Hematopoietic multipotent progenitor cell treated with erythropoietin and hydrocortisone succinate and interleukin-3 and kit ligand, for 4 days (in vitro differentiated cells): ENCODE measurements around the gene GRWD1.

Source experiments
- DNase-seq: peaks from one replicate; pipeline ENCODE4 v3.0.0-alpha.2; 2015

The GRWD1 gene

DNA sequence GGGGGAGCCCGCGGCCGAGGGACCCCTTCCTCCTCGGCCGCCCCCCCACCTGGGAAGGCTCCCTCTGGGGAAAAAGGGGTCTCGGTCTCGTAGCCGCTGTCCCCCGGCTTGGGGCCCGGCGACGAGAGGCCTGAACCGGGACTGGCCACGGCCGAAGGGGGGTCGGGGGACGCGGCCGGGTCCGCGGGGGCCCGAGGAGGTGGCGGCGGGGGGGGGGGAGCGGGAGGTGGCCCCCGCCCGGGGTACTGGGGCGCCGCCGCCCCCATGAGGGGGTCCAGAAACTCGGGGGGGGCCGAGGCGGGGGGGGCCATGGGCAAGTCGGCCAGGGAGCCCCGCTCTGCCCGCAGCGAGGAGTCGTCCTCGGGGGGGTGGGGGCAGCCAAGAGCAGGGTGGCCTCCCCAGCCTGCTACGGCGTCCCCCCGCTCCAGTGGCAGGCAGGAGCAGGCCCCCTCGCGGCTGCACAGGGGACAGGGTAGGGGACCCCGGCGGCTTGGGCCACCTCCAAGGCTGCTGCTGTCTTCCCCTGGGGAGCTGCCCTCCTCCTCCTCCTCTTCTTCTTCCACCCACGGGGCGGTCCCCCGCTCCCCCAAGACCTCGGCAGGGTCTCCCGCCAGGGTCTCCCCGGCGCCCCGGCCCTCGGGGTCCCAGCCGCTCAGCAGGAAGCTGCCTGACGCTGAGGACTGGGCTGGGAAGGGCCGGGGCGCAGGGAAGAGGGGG lies 53.0 kb downstream of the GRWD1 start:
- no peak for DNase-seq

GRCh38 chr19:48499316-48500090 lies 53.7 kb downstream of the GRWD1 start:
- no peak for DNase-seq

DNA sequence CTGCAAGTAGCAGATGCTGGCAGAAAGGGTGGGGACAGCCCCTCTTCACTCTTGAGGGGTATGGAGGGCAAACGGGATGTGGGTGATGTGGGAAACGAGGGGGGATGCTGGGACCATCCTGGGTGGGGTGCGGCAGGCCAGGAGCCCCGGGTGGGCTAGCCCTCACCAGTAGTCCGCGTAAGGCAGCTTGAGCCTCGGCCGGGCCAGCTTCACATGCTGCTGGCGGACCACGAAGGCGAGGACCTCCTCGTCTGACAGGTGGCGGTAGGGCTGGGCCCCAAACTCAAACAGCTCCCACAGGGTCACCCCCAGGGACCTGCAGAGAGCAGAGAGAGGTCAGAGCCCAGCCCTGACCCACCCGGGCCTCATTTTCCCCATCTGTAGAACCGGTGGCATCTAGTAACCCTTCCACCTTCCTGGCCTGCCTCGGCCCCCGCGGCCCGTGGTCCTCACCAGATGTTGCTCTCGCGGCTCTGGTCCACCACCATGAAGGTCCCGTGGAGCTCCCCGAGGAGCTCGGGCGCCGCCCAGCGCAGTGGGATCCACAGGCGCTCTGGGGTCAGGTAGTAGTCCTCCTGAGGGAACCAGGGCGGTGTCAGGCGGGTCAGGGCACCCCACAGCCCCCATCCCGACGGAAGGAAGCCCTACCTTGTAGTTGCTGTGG lies 55.2 kb downstream of the GRWD1 start:
- DNase-seq: no peak

DNA sequence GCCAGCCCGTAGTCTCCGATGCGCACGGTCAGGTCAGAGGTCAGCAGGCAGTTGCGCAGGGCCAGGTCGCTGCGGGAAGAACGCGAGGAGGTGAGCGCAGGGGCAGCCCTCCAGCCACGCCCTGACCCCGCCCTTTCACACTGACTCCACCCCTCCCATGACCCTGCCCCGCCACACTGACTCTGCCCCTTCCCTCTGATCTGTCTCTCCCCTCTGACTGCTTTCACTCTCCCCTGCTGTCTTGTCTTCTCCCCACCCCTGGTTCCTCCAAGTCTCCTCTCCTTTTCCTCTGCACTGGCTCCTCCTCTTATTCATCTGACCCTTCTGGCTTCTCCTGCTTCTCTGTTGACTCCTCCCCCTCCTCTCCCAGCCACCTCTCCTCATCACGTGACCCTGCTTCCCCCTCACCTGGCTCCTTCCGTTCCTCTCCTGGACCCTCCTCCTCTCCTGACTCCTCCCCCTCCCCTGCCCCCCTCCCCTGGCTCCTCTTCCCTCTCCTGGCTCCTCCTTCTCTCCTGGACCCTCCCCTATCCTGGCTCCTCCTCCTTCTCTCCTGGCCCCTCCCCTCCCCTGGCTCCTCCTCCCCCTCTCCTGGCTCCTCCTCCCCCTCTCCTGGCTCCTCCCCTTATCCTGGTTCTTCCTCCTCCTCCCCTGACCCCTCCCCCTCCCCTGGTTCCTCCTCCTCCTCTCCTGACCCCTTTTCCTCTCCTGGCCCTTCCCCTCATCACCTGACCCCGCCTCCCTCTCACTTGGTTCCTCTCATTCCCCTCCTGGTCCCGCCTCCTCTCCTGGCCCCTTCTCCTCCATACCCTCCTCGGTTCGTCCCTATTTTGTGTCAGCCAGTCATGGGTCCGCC lies 55.9 kb downstream of the GRWD1 start:
- DNase-seq: peak; percentile 91

- no peak for DNase-seq
These were observed 56.7 kb downstream of the GRWD1 start for GRCh38 chr19:48502350-48503018.

GRCh38 chr19:48506138-48506733 lies 60.5 kb downstream of the GRWD1 start:
- DNase-seq: peak; percentile 85
